A549 (cell line): Measurements from ENCODE around the gene SLCO2A1.

Experiments
- RAD21 ChIP-seq, 2 experiments: fragments of >200 bp in 1 of 2; sonication (Bioruptor Twin) in 1 of 2; formaldehyde crosslinking in 1 of 2; IDR thresholded peaks in 1 of 2; conservative IDR thresholded peaks in 1 of 2; 2 replicates in 1 of 2; 3 replicates in 1 of 2; pipeline ENCODE4 v1.6.1; 2012 to 2018; ENCODE audit warnings: inconsistent platforms in 1 of 2
- TF ChIP-seq, protein P1 (sequence below): fragments of >200 bp; sonication (Bioruptor Twin); formaldehyde crosslinking; IDR thresholded peaks from 3 replicates; pipeline ENCODE4 v1.5.1; 2016

- TF ChIP-seq, protein P1, sequence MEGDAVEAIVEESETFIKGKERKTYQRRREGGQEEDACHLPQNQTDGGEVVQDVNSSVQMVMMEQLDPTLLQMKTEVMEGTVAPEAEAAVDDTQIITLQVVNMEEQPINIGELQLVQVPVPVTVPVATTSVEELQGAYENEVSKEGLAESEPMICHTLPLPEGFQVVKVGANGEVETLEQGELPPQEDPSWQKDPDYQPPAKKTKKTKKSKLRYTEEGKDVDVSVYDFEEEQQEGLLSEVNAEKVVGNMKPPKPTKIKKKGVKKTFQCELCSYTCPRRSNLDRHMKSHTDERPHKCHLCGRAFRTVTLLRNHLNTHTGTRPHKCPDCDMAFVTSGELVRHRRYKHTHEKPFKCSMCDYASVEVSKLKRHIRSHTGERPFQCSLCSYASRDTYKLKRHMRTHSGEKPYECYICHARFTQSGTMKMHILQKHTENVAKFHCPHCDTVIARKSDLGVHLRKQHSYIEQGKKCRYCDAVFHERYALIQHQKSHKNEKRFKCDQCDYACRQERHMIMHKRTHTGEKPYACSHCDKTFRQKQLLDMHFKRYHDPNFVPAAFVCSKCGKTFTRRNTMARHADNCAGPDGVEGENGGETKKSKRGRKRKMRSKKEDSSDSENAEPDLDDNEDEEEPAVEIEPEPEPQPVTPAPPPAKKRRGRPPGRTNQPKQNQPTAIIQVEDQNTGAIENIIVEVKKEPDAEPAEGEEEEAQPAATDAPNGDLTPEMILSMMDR = no peak
- TF ChIP-seq RAD21 (conservative IDR thresholded peaks at IDR 0.05 in 1 of 2, IDR thresholded peaks at IDR 0.05 in 1 of 2) = no peak
Observed at GRCh38 chr3:133998691-133999241, 31.0 kb downstream of the SLCO2A1 start.
